GM19043 (cell line): Measurements from ENCODE around the gene TNFRSF6B.

Experiments used
- ATAC-seq: cut with Tn5 transposase; IDR thresholded peaks from one replicate; pipeline ENCODE4 v1.9.1; 2021; ENCODE audit warnings: low read depth; ENCODE audit not compliant: unreplicated experiment

TNFRSF6B gene

GRCh38 chr20:63745424-63745805, 49.0 kb downstream of the TNFRSF6B start:
- no peak for ATAC-seq

GRCh38 chr20:63745961-63746731, 49.7 kb downstream of the TNFRSF6B start:
- ATAC-seq: no peak

DNA sequence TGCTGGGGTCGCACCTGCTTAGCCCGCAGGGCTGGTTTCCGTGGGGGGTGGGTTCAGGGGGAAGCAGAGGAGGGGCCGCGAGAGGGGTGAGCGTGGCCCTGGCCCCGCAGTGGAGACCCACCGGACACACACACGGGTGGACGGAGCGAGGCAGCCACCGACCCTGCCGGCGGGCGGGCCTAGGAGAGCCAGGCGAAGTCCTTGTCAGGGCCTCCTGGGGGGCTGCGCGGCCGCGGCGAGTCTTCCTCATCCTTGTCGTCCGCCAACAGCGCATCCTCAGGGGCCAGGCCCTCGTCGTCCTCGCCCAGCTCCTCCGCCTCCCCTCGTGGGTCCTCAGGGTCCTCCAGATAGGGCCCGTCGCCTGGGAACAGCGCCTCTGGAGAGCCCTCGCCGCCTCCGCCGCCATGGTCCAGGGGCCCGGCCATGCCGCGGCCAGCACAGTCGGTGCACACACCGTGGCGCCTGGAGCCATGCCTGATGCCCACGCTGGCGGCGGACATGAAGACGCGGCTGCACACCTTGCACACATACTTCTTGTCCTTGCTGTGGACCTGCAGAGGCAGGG, 50.4 kb downstream of the TNFRSF6B start:
- ATAC-seq: no peak

DNA sequence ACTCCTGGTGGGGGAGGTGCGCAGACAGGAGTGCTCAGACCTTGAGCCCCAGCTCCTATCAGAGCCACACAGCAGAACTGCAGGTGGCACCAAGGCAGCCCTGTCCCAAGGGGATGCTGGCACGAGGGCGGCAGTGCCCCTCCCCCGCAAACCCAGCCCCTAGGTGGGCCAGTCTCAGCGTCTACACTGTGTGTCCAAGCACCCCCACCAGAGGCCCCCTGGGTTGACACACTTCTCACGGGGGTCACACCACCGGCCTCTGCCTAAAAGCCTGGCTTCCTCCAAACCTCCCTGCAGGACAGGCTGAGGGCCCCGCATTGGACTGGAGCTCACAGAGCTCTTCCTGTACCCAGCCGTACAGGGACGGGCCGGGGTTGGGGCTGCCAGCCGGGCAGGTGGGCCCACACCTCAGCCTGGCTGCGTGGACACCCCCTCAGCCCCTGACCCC, 51.2 kb downstream of the TNFRSF6B start:
- no peak for ATAC-seq
